HCT116 (cell line): Measurements from ENCODE around the gene BBC3. TPM values are rescaled to one million over a fixed set of nuclear protein-coding genes. Genes with fewer than 3 reads are reported as not detected.

Experiments
- ATAC-seq: fragments of 200-7000 bp; cut with Tn5 transposase; 2 replicates; pipeline ENCODE4 v1.9.1; 2020; ENCODE audit warnings: mild to moderate bottlenecking, moderate library complexity
- BruUV-seq: library from RNA; stranded (reverse); fragments of 400-500 nt; replicated peaks from 2 replicates; lab custom pipeline; 2021; lab: Mats Ljungman, UMichigan
- CTCF ChIA-PET: fragments of 300-600 bp; sonication (Branson Sonifier 250); formaldehyde crosslinking; loops from one replicate; lab custom pipeline; 2021; ENCODE audit warnings: antibody characterized with exemption; lab: Charles Lee
- POLR2A ChIA-PET: fragments of 300-600, 350-600 bp; sonication (Branson Sonifier 250); formaldehyde crosslinking; loops from one replicate; lab custom pipeline; 2021; ENCODE audit warnings: antibody characterized with exemption; lab: Charles Lee
- RAD21 ChIA-PET, 2 experiments: fragments of 300-600 bp; sonication (Branson Sonifier 250); formaldehyde crosslinking; loops; one replicate each; lab custom pipeline; 2023; ENCODE audit warnings: low total read pairs in 2 of 2; ENCODE audit not compliant: uncharacterized antibody in 2 of 2, unreplicated experiment in 2 of 2, low non-redundant PET in 1 of 2; lab: Charles Lee
- DNase-seq: peaks from one replicate; pipeline ENCODE4 v3.0.0-alpha.2; 2010; ENCODE audit warnings: low read depth, low spot score
- H2AFZ ChIP-seq: fragments of 200-600 bp; shearing (Covaris generic), sonication (generic); 2 replicates; pipeline ENCODE4 v1.6.1; 2017; ENCODE audit warnings: low read depth, mixed run types, mixed read lengths, antibody characterized with exemption, low read length; ENCODE audit not compliant: poor library complexity, severe bottlenecking
- H3K27ac ChIP-seq: 2 replicates; pipeline ENCODE4 v1.5.1; 2012; ENCODE audit warnings: low read depth, low read length
- H3K27me3 ChIP-seq: fragments of 200-600 bp; sonication (generic); 2 replicates; pipeline ENCODE4 v1.6.1; 2016; ENCODE audit warnings: mixed run types, low read length, mixed read lengths; ENCODE audit not compliant: insufficient read depth
- H3K36me3 ChIP-seq, 2 experiments: fragments of 200-500 bp in 1 of 2; fragments of 200-600 bp in 1 of 2; sonication (Bioruptor generic) in 1 of 2; sonication (generic) in 1 of 2; 2 replicates each; pipeline versions ENCODE4 v1.5.1 to v1.6.1; 2014 to 2016; ENCODE audit warnings: low read length in 2 of 2, inconsistent platforms in 1 of 2, mixed read lengths in 1 of 2, mixed run types in 1 of 2; ENCODE audit not compliant: insufficient read depth in 2 of 2, control insufficient read depth in 1 of 2
- H3K4me1 ChIP-seq, 2 experiments: fragments of 200-600 bp in 1 of 2; sonication (generic) in 1 of 2; 2 replicates each; pipeline versions ENCODE4 v1.5.1 to v1.6.1; 2012 to 2017; ENCODE audit warnings: low read length in 2 of 2, inconsistent platforms in 1 of 2, mild to moderate bottlenecking in 1 of 2, mixed read lengths in 1 of 2, mixed run types in 1 of 2, moderate library complexity in 1 of 2; ENCODE audit not compliant: insufficient read depth in 2 of 2, control insufficient read depth in 1 of 2
- H3K4me2 ChIP-seq: fragments of 200-600 bp; sonication (generic); 2 replicates; pipeline ENCODE4 v1.6.1; 2017; ENCODE audit warnings: mixed run types, low read length, mixed read lengths
- H3K4me3 ChIP-seq, 2 experiments: fragments of 200-600 bp in 1 of 2; sonication (generic) in 1 of 2; replicated peaks in 1 of 2; 2 replicates each; pipeline ENCODE4 v1.5.1; 2011 to 2016; ENCODE audit warnings: low read length in 2 of 2, control low read depth in 1 of 2, low read depth in 1 of 2, mild to moderate bottlenecking in 1 of 2, mixed read lengths in 1 of 2, mixed run types in 1 of 2
- H3K79me2 ChIP-seq: fragments of 200-600 bp; sonication (generic); 2 replicates; pipeline ENCODE4 v1.6.1; 2017; ENCODE audit warnings: mild to moderate bottlenecking, mixed run types, low read length, moderate library complexity, mixed read lengths; ENCODE audit not compliant: insufficient read depth
- H3K9ac ChIP-seq: fragments of 200-600 bp; sonication (generic); 2 replicates; pipeline ENCODE4 v1.6.1; 2016; ENCODE audit warnings: low read length, mixed read lengths
- H3K9me2 ChIP-seq: fragments of 200-600 bp; sonication (generic), shearing (Covaris generic); 2 replicates; pipeline ENCODE4 v1.6.1; 2017; ENCODE audit warnings: mixed run types, mild to moderate bottlenecking, moderate library complexity; ENCODE audit not compliant: insufficient read depth
- H3K9me3 ChIP-seq, 2 experiments: fragments of 200-500 bp in 1 of 2; fragments of 200-600 bp in 1 of 2; sonication (Bioruptor generic) in 1 of 2; sonication (generic) in 1 of 2; 2 replicates each; pipeline ENCODE4 v1.6.1; 2014 to 2017; ENCODE audit warnings: low read length in 2 of 2, mixed read lengths in 2 of 2, inconsistent platforms in 1 of 2, low read depth in 1 of 2, mild to moderate bottlenecking in 1 of 2, mixed run types in 1 of 2, moderate library complexity in 1 of 2; ENCODE audit not compliant: control insufficient read depth in 1 of 2, insufficient read depth in 1 of 2
- H4K20me1 ChIP-seq: fragments of 200-600 bp; sonication (generic), shearing (Covaris generic); 2 replicates; pipeline ENCODE4 v1.6.1; 2017; ENCODE audit warnings: mixed run types, mild to moderate bottlenecking, moderate library complexity; ENCODE audit not compliant: insufficient read depth
- CBX3 ChIP-seq: IDR thresholded peaks from 2 replicates; pipeline ENCODE4 v1.6.1; 2012; ENCODE audit warnings: low read depth
- CEBPB ChIP-seq: IDR thresholded peaks from 2 replicates; pipeline ENCODE4 v1.6.1; 2012; ENCODE audit warnings: low read depth
- ELF1 ChIP-seq: IDR thresholded peaks from 2 replicates; pipeline ENCODE4 v1.6.1; 2012; ENCODE audit warnings: low read depth, borderline replicate concordance
- FOSL1 ChIP-seq: IDR thresholded peaks from 2 replicates; pipeline ENCODE4 v1.6.1; 2012; ENCODE audit warnings: low read depth
- JUND ChIP-seq: IDR thresholded peaks from 2 replicates; pipeline ENCODE4 v1.6.1; 2012
- POLR2A ChIP-seq: IDR thresholded peaks from 2 replicates; pipeline ENCODE4 v1.7.0; 2011; ENCODE audit warnings: borderline replicate concordance; ENCODE audit not compliant: insufficient read depth, insufficient read length; ENCODE audit errors: extremely low read depth
- POLR2AphosphoS5 ChIP-seq: IDR thresholded peaks from 2 replicates; pipeline ENCODE4 v1.6.1; 2011; ENCODE audit warnings: mild to moderate bottlenecking, low read depth, low read length, moderate library complexity
- RAD21 ChIP-seq: IDR thresholded peaks from 2 replicates; pipeline ENCODE4 v1.6.1; 2012; ENCODE audit warnings: low read depth, mild to moderate bottlenecking
- SIN3A ChIP-seq: IDR thresholded peaks from 2 replicates; pipeline ENCODE4 v1.6.1; 2012; ENCODE audit warnings: low read depth
- YY1 ChIP-seq: IDR thresholded peaks from 2 replicates; pipeline ENCODE4 v1.6.1; 2011; ENCODE audit warnings: low read length, low read depth, moderate library complexity, mild to moderate bottlenecking; ENCODE audit not compliant: insufficient replicate concordance; ENCODE audit errors: extremely low read depth
- ZFX ChIP-seq: fragments of 450-650 bp; IDR thresholded peaks from 2 replicates; pipeline ENCODE4 v1.6.1; 2017
- ZNF274 ChIP-seq: fragments of 200-500 bp; sonication (Bioruptor generic); IDR thresholded peaks from 2 replicates; pipeline ENCODE4 v1.6.1; 2014; ENCODE audit warnings: mild to moderate bottlenecking, low read depth, low read length, inconsistent platforms
- intact Hi-C: fragments of 100-400 bp; cut with micrococcal nuclease; formaldehyde crosslinking; loops from 2 replicates; pipeline ENCODE4 v1.10.0; 2022
- total RNA-seq: library from RNA; stranded (reverse); gene quantifications from one replicate; pipeline ENCODE4 v1.2.1, GENCODE V29; 2021; ENCODE audit not compliant: unreplicated experiment
- TF ChIP-seq, protein P1 (sequence below): IDR thresholded peaks from 2 replicates; pipeline ENCODE4 v1.6.1; 2012
- TF ChIP-seq, protein P2 (sequence below), 3 experiments: fragments of 200-600 bp in 1 of 3; sonication (generic) in 1 of 3; IDR thresholded peaks in 2 of 3; conservative IDR thresholded peaks in 1 of 3; 2 replicates each; pipeline ENCODE4 v1.5.1; 2012 to 2017; ENCODE audit warnings: low read depth in 2 of 3, low read length in 2 of 3, antibody characterized with exemption in 1 of 3, borderline replicate concordance in 1 of 3, control low read depth in 1 of 3, mild to moderate bottlenecking in 1 of 3, mixed read lengths in 1 of 3, mixed run types in 1 of 3, moderate library complexity in 1 of 3; ENCODE audit not compliant: insufficient read depth in 1 of 3
- TF ChIP-seq, protein P3 (sequence below): IDR thresholded peaks from 2 replicates; pipeline ENCODE4 v1.6.1; 2011; ENCODE audit warnings: mild to moderate bottlenecking, low read length, moderate library complexity; ENCODE audit not compliant: insufficient replicate concordance; ENCODE audit errors: extremely low read depth

Gene BBC3
- total RNA-seq, 1 experiment from 2014 or later = 45.0 TPM

DNA sequence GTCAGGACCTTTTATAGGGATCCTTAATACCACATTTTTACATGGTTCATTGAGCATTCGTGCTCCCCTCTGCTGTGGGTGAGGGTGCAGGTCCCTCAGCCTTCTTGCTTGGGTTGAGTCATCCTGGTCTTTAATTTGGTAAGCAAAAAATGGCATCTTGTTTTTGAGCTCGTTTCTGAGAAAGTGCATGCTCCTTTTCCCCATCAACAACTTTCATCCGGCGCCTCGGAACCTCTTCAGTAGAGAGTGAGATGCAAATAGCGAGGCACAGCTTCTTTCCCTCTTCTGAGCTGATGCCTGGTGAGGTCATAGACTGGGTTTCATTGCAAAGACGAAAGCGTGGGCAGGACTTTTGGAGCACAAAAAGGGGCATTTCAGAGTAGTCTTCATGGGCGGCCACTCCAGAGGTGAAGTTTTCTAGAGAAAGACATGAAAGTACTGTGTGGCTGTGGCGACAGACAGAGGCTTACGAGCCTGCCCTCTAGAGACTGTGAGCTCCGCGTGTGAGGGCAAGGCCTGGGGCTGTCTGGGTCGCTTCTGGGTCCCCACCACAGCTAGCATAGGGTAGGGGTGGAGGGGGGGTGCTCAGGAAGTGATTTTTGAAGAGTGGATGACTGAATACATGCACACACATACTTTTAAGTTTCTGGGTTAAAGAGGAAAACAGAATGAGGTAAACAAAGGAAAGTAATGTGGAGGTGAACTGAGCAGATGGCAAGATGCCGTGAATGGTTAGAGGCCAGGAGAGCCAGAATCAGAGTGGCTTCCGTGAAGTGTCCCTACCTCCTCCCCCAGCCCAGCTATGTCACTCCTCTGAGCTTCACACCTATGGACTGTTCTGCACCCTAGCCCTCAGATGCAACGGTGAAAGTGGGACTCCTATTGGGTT is 44.3 kb downstream of the BBC3 start:
- no peak overlapping the region for H3K4me2 ChIP-seq
- peak overlapping the region; percentile 76 for H3K27ac ChIP-seq
- DNase-seq = no peak
- no peaks in the 10 kb centered on the region for H3K9me3 ChIP-seq
- peaks cover 76 to 83% of the 10 kb centered on the region in 2 experiments for H3K4me1 ChIP-seq
- no TSS peak for BruUV-seq
- peaks cover 2 to 13% of the 10 kb centered on the region in 2 experiments; a peak in 3 of 4 replicates for H3K36me3 ChIP-seq
- H3K27me3 ChIP-seq = no peaks in the 10 kb centered on the region
- RAD21 ChIA-PET = no interaction called here
- H2AFZ ChIP-seq = no peak overlapping the region
- H3K4me3 ChIP-seq = no peak overlapping the region
- TF ChIP-seq, protein P1, sequence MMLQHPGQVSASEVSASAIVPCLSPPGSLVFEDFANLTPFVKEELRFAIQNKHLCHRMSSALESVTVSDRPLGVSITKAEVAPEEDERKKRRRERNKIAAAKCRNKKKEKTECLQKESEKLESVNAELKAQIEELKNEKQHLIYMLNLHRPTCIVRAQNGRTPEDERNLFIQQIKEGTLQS = no peak
- no peak for TF ChIP-seq POLR2A
- TF ChIP-seq CEBPB = no peak
- no peak for TF ChIP-seq POLR2AphosphoS5
- no peak for TF ChIP-seq CBX3
- TF ChIP-seq, protein P2, sequence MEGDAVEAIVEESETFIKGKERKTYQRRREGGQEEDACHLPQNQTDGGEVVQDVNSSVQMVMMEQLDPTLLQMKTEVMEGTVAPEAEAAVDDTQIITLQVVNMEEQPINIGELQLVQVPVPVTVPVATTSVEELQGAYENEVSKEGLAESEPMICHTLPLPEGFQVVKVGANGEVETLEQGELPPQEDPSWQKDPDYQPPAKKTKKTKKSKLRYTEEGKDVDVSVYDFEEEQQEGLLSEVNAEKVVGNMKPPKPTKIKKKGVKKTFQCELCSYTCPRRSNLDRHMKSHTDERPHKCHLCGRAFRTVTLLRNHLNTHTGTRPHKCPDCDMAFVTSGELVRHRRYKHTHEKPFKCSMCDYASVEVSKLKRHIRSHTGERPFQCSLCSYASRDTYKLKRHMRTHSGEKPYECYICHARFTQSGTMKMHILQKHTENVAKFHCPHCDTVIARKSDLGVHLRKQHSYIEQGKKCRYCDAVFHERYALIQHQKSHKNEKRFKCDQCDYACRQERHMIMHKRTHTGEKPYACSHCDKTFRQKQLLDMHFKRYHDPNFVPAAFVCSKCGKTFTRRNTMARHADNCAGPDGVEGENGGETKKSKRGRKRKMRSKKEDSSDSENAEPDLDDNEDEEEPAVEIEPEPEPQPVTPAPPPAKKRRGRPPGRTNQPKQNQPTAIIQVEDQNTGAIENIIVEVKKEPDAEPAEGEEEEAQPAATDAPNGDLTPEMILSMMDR (IDR thresholded peaks at IDR 0.05 in 2 of 3, conservative IDR thresholded peaks at IDR 0.05 in 1 of 3; ENCODE audit: borderline replicate concordance in 1 of 3, insufficient read depth in 1 of 3, low read depth in 2 of 3, low read length in 2 of 3) = no peak
- no peak for TF ChIP-seq RAD21
- no peak for TF ChIP-seq JUND
- TF ChIP-seq ZNF274 = no peak
- no peak for TF ChIP-seq YY1
- TF ChIP-seq, protein P3, sequence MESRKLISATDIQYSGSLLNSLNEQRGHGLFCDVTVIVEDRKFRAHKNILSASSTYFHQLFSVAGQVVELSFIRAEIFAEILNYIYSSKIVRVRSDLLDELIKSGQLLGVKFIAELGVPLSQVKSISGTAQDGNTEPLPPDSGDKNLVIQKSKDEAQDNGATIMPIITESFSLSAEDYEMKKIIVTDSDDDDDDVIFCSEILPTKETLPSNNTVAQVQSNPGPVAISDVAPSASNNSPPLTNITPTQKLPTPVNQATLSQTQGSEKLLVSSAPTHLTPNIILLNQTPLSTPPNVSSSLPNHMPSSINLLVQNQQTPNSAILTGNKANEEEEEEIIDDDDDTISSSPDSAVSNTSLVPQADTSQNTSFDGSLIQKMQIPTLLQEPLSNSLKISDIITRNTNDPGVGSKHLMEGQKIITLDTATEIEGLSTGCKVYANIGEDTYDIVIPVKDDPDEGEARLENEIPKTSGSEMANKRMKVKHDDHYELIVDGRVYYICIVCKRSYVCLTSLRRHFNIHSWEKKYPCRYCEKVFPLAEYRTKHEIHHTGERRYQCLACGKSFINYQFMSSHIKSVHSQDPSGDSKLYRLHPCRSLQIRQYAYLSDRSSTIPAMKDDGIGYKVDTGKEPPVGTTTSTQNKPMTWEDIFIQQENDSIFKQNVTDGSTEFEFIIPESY = no peak
- TF ChIP-seq FOSL1 = no peak
- TF ChIP-seq SIN3A = no peak
- no peak for TF ChIP-seq ZFX
- TF ChIP-seq ELF1 = no peak
- no peak overlapping the region for H3K9ac ChIP-seq
- POLR2A ChIA-PET = interaction anchor here (1.3 kb wide), 1 partner anchor 39 kb away, joined by 3 read pairs; no protein-coding TSS in a partner anchor
- no peak for ATAC-seq
- H3K79me2 ChIP-seq = peaks cover 81% of the 10 kb centered on the region
- H4K20me1 ChIP-seq = peaks cover 13% of the 10 kb centered on the region; the same call in 1 of the 2 replicates
- CTCF ChIA-PET = interaction anchor here (2.4 to 2.5 kb wide), 2 partner anchors 24 to 58 kb away, joined by 5 to 10 read pairs; no protein-coding TSS in a partner anchor
- no peaks in the 10 kb centered on the region for H3K9me2 ChIP-seq
- intact Hi-C loops = no loop called here
